ENCODE data around the gene SLC6A14. TPM values are rescaled to one million over a fixed set of nuclear protein-coding genes. Genes with fewer than 3 reads are reported as not detected.

SLC6A14 gene
- total RNA-seq, 1 donor from 2014 or later = 31.3 TPM

DNA sequence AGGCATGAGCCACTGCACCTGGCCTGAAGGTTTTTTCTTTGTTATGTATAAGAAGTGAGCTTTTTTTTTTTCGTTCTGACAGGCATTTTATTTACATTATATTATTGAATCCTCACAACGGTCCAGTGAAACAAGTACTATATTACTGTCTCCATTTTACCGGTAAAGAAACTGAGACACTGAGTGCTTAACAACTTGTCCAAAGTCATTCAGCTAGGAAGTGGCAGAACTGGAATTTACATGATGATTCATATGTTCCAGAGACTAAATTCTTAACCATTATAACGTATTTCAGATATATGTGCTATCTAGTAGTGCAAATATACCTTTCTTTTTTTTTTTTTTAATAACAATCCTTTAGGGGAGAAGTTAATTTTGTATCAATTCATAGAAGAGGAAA is 18.4 kb upstream of the SLC6A14 start:
- DNase-seq (ENCODE audit: low read depth) (peak; percentile 65), FAIRE-seq (no peak)
- TF ChIP-seq, protein P1, sequence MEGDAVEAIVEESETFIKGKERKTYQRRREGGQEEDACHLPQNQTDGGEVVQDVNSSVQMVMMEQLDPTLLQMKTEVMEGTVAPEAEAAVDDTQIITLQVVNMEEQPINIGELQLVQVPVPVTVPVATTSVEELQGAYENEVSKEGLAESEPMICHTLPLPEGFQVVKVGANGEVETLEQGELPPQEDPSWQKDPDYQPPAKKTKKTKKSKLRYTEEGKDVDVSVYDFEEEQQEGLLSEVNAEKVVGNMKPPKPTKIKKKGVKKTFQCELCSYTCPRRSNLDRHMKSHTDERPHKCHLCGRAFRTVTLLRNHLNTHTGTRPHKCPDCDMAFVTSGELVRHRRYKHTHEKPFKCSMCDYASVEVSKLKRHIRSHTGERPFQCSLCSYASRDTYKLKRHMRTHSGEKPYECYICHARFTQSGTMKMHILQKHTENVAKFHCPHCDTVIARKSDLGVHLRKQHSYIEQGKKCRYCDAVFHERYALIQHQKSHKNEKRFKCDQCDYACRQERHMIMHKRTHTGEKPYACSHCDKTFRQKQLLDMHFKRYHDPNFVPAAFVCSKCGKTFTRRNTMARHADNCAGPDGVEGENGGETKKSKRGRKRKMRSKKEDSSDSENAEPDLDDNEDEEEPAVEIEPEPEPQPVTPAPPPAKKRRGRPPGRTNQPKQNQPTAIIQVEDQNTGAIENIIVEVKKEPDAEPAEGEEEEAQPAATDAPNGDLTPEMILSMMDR (IDR thresholded peaks at IDR 0.05; ENCODE audit: insufficient read depth, low read length, severe bottlenecking) = no peak
- no peaks in the 10 kb centered on the region for H3K27me3 ChIP-seq (ENCODE audit: control insufficient read depth, insufficient read depth, low read length)
- no peaks in the 10 kb centered on the region for H3K36me3 ChIP-seq (ENCODE audit: control insufficient read depth, insufficient read depth, low read length)
- H3K4me3 ChIP-seq (ENCODE audit: low read depth, low read length) = no peak overlapping the region

DNA sequence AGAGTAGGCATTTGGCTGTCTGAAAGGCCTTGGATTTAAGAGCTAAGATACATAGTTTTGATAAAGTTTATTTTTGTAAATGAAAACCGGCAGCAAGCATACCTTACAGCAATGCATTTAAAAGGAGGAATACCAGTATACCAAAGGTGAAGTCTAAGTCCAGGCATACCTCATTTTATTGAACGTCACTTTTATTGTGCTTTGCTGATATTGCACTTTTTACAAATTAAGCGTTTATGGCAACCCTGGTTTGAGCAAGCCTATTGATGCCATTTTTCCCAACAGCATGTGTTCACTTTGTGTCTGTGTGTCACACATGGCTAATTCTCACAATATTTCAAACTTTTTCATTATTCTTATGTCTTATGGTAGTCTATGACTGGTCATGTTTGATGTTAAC is 8.4 kb upstream of the SLC6A14 start:
- no peak for DNase-seq (ENCODE audit: low read depth)

DNA sequence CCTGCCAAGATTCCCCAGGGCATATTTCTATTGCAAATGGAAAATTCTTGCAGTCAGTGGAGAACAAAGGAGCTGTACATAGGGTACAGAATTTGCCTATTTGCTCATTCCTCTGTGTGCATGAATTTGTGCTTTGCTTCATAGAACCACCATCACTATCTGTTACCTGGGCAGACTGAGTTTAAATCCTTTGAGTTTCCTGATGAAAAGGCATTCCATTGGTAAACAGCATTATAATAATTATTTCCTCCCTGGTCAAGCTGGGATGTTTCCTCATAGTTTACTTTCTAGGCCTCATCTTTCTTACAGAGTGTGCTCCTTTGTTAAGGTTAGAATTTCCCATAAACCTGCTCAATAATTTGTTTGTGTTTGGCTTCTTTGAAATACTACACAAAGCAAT is 809 bp upstream of the SLC6A14 start:
- H3K27me3 ChIP-seq (ENCODE audit: control insufficient read depth, insufficient read depth, low read length) = no peaks in the 10 kb centered on the region
- TF ChIP-seq, protein P1 (IDR thresholded peaks at IDR 0.05; ENCODE audit: insufficient read depth, low read length, severe bottlenecking) = no peak
- no peak overlapping the region for H3K4me3 ChIP-seq (ENCODE audit: low read depth, low read length)
- DNase-seq (ENCODE audit: low read depth) = no peak
- FAIRE-seq = no peak
- H3K36me3 ChIP-seq (ENCODE audit: control insufficient read depth, insufficient read depth, low read length) = no peaks in the 10 kb centered on the region

More for the DNA sequence above, 8.4 kb upstream of the SLC6A14 start:
- Histone ChIP-seq H3K27me3 (ENCODE audit: control insufficient read depth, insufficient read depth, low read length) (no peaks in the 10 kb centered on the region), H3K4me3 (ENCODE audit: low read depth, low read length) (no peak overlapping the region), H3K36me3 (ENCODE audit: control insufficient read depth, insufficient read depth, low read length) (no peaks in the 10 kb centered on the region)
- TF ChIP-seq, protein P1 (IDR thresholded peaks at IDR 0.05; ENCODE audit: insufficient read depth, low read length, severe bottlenecking) = no peak
- no peak for FAIRE-seq

DNA sequence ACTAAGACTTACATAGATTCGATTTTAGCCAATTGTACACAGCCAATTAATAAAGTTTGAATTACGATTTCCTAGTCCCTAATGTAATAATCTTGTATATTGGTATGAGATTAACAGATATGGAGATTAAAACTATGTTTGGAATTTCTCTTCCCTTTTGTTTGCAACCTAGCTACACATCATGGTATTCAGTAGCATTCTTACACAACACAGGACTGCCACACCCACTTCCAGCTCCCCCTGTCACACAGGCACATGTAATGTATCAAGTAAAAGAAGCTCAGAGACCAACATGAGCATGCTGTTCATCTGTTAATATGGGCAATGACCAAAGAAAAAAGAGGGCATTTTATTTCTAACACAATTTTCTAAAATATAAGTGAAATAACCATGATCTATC is 12.8 kb downstream of the SLC6A14 start:
- H3K36me3 ChIP-seq (ENCODE audit: control insufficient read depth, insufficient read depth, low read length) = no peaks in the 10 kb centered on the region
- DNase-seq (ENCODE audit: low read depth) = peak; percentile 28
- TF ChIP-seq, protein P1 (IDR thresholded peaks at IDR 0.05; ENCODE audit: insufficient read depth, low read length, severe bottlenecking) = no peak
- no peak for FAIRE-seq
- H3K4me3 ChIP-seq (ENCODE audit: low read depth, low read length) = no peak overlapping the region
- no peaks in the 10 kb centered on the region for H3K27me3 ChIP-seq (ENCODE audit: control insufficient read depth, insufficient read depth, low read length)

DNA sequence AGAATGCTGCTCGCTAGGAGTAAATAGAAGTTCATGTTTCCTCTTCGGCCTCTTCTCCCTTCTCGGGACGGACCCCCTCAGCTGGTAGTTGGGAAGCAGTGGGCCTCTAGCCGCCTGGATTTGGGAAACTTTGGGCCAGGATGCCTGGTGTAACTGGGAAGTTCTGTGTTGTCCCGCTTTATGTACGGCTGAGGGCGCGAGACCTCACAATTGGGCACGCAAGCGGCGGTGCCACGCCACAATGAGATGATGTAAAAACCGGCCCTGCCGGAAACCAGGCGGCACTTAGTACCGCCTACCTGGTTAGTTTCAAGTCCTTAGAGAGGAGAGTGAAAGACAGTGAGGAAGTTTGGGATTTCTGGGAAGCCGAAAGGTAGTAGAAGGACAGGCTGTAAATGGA is 26.4 kb downstream of the SLC6A14 start, which contains the start of gene CT83:
CT83 (minus strand) TSS at position 155 of the 400 bp plus-strand sequence; CDS start at position 35, 120 bp downstream.
- FAIRE-seq (no peak), DNase-seq (ENCODE audit: low read depth) (no peak)
- Histone ChIP-seq H3K36me3 (ENCODE audit: control insufficient read depth, insufficient read depth, low read length) (no peaks in the 10 kb centered on the region), H3K27me3 (ENCODE audit: control insufficient read depth, insufficient read depth, low read length) (no peaks in the 10 kb centered on the region), H3K4me3 (ENCODE audit: low read depth, low read length) (no peak within 1 kb of the TSS)
- TF ChIP-seq, protein P1 (IDR thresholded peaks at IDR 0.05; ENCODE audit: insufficient read depth, low read length, severe bottlenecking) = no peak

DNA sequence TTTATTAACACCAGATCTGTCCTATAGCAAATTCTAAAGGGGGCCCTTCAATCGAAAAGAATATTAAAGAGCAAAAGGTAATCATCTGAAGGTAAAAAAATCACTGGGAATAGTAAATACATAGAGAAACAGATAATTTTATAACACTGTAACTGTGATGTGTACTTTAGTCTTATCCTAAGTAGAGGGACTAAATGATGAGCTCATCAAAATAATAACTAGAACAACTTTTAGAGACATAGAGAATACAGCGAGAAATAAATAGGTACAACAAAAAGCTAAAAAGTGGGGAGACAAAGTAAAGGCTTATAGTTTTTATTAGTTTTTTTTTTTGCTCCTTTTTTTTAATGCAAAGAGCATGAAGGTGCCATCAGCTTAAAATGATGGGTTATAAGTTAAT is 43.7 kb downstream of the SLC6A14 start:
- H3K36me3 ChIP-seq (ENCODE audit: control insufficient read depth, insufficient read depth, low read length) = no peaks in the 10 kb centered on the region
- no peaks in the 10 kb centered on the region for H3K27me3 ChIP-seq (ENCODE audit: control insufficient read depth, insufficient read depth, low read length)
- TF ChIP-seq, protein P1 (IDR thresholded peaks at IDR 0.05; ENCODE audit: insufficient read depth, low read length, severe bottlenecking) = no peak
- no peak for DNase-seq (ENCODE audit: low read depth)
- no peak overlapping the region for H3K4me3 ChIP-seq (ENCODE audit: low read depth, low read length)
- no peak for FAIRE-seq

Measured in bronchial epithelial cell (primary cell).